ENCODE measurements around the gene CALM1. TPM values are rescaled to one million over a fixed set of nuclear protein-coding genes. Genes with fewer than 3 reads are reported as not detected.

Gene CALM1
- total RNA-seq (2021) (961 and 998 TPM in 2 replicates), Bru-seq, nascent RNA (percentile 99 among the genes with signal in this experiment), BruChase-seq, experiment 1, labeled RNA remaining after a 2-hour chase (percentile 100 among the genes with signal in this experiment), BruChase-seq, experiment 2, labeled RNA remaining after a 6-hour chase (percentile 100 among the genes with signal in this experiment)
- long read RNA-seq, full-length matches to known transcripts: 4,243 of 4,368 reads
- long read RNA-seq, partial matches to known transcripts: 6 of 4,368 reads
- long read RNA-seq, other reads (novel, unspliced or antisense): 119 of 4,368 reads

DNA sequence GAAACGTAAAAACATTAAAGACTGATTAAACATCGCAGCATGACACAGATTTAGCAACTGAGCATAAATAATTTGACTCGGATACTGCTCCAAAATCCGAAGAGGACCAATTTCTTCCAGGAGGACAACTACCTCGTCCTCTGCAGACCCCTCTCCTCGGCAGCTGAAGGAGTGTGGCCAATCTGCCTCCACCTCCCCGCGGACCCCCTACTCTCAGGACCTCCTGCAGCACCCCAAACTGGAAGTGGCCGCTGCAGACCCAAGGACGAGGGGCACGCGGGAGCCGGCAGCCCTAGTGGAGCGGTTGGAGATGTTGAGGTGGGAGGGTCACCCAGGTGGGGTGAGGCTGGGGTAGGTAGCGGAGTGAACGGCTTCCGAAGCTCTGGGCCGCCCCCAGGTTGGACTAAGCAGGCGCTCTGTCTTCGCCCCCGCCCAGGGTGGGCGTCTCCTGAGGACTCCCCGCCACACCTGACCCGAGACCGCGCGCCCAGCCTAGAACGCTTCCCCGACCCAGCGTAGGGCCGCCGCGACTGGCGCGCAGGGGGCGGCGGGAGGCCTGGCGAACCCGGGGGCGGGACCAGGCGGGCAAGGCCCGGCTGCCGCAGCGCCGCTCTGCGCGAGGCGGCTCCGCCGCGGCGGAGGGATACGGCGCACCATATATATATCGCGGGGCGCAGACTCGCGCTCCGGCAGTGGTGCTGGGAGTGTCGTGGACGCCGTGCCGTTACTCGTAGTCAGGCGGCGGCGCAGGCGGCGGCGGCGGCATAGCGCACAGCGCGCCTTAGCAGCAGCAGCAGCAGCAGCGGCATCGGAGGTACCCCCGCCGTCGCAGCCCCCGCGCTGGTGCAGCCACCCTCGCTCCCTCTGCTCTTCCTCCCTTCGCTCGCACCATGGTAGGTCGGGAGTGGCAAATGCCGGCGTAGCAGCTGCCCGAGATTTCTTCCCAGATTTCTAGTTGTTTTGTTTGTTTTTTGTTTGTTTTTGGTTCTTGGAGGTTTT lies at the start of gene CALM1:
Gene CALM1 (plus strand): TSS at position 689 of the 999 bp plus-strand sequence. CDS start 202 bp downstream, at position 891.
- BruUV-seq (replicated peaks): TSS peak; percentile 83
- peak; percentile 94 for DNase-seq (ENCODE audit: low spot score)
- ChIA-PET CTCF (interaction anchor here (1.1 kb wide), 1 partner anchor 95 kb away, joined by 3 read pairs; no protein-coding TSS in a partner anchor), POLR2A (ENCODE audit: low non-redundant PET) (interaction anchor here (0.6 kb wide), 1 partner anchor 43 kb away, joined by 3 read pairs; no protein-coding TSS in a partner anchor)
- TF ChIP-seq EZH2 (IDR thresholded peaks at IDR 0.05; ENCODE audit: borderline replicate concordance, low read depth, low read length, poor library complexity, severe bottlenecking) (no peak), CTCF (conservative IDR thresholded peaks at IDR 0.05; ENCODE audit: low read depth, low read length) (no peak)
- intact Hi-C loops (cut with micrococcal nuclease; ENCODE audit: unreplicated experiment): loop anchor here (2.0 to 5.0 kb wide), 3 partner anchors 14 to 121 kb away; no protein-coding TSS in a partner anchor
- H3K4me3 ChIP-seq (ENCODE audit: low read depth, low read length, poor library complexity, severe bottlenecking): peak within 1 kb of the TSS; percentile 90
- H3K36me3 ChIP-seq (ENCODE audit: insufficient read depth, low read length, poor library complexity, severe bottlenecking): peaks cover 20% of the 10 kb centered on the region
- peaks cover 31% of the 10 kb centered on the region for H3K4me1 ChIP-seq (ENCODE audit: insufficient read depth, low read length, poor library complexity, severe bottlenecking)
- peak within 1 kb of the TSS; percentile 82 for H3K27ac ChIP-seq (ENCODE audit: low read depth, low read length, poor library complexity, severe bottlenecking)
- no peaks in the 10 kb centered on the region for H3K27me3 ChIP-seq (replicated peaks; ENCODE audit: insufficient read depth, low read depth, low read length, poor library complexity)
- no peaks in the 10 kb centered on the region for H3K9me3 ChIP-seq (ENCODE audit: low read depth, low read length, poor library complexity, severe bottlenecking)

- no peak for TF ChIP-seq CTCF (conservative IDR thresholded peaks at IDR 0.05; ENCODE audit: low read depth, low read length)
- TF ChIP-seq EZH2 (IDR thresholded peaks at IDR 0.05; ENCODE audit: borderline replicate concordance, low read depth, low read length, poor library complexity, severe bottlenecking): no peak
- Histone ChIP-seq H3K9me3 (ENCODE audit: low read depth, low read length, poor library complexity, severe bottlenecking) (no peaks in the 10 kb centered on the region), H3K27me3 (replicated peaks; ENCODE audit: insufficient read depth, low read depth, low read length, poor library complexity) (no peaks in the 10 kb centered on the region), H3K36me3 (ENCODE audit: insufficient read depth, low read length, poor library complexity, severe bottlenecking) (no peaks in the 10 kb centered on the region), H3K4me3 (ENCODE audit: low read depth, low read length, poor library complexity, severe bottlenecking) (no peak overlapping the region), H3K4me1 (ENCODE audit: insufficient read depth, low read length, poor library complexity, severe bottlenecking) (no peaks in the 10 kb centered on the region), H3K27ac (ENCODE audit: low read depth, low read length, poor library complexity, severe bottlenecking) (no peak overlapping the region)
- DNase-seq (ENCODE audit: low spot score): no peak
- no TSS peak for BruUV-seq (replicated peaks)
- intact Hi-C loops (cut with micrococcal nuclease; ENCODE audit: unreplicated experiment): no loop called here
- CTCF ChIA-PET: no interaction called here
- POLR2A ChIA-PET (ENCODE audit: low non-redundant PET): no interaction called here
Observed at GRCh38 chr14:90348270-90348669, 48.6 kb upstream of the CALM1 start.

- DNase-seq (ENCODE audit: low spot score): no peak
- Histone ChIP-seq H3K9me3 (ENCODE audit: low read depth, low read length, poor library complexity, severe bottlenecking) (no peaks in the 10 kb centered on the region), H3K4me1 (ENCODE audit: insufficient read depth, low read length, poor library complexity, severe bottlenecking) (no peaks in the 10 kb centered on the region), H3K27me3 (replicated peaks; ENCODE audit: insufficient read depth, low read depth, low read length, poor library complexity) (no peaks in the 10 kb centered on the region), H3K36me3 (ENCODE audit: insufficient read depth, low read length, poor library complexity, severe bottlenecking) (no peaks in the 10 kb centered on the region), H3K27ac (ENCODE audit: low read depth, low read length, poor library complexity, severe bottlenecking) (no peak overlapping the region), H3K4me3 (ENCODE audit: low read depth, low read length, poor library complexity, severe bottlenecking) (no peak overlapping the region)
- BruUV-seq (replicated peaks): no TSS peak
- ChIA-PET CTCF (no interaction called here), POLR2A (ENCODE audit: low non-redundant PET) (interaction anchor here (0.7 kb wide), 1 partner anchor 62 kb away, joined by 3 read pairs; no protein-coding TSS in a partner anchor)
- intact Hi-C loops (cut with micrococcal nuclease; ENCODE audit: unreplicated experiment): no loop called here
- TF ChIP-seq CTCF (conservative IDR thresholded peaks at IDR 0.05; ENCODE audit: low read depth, low read length): no peak
- TF ChIP-seq EZH2 (IDR thresholded peaks at IDR 0.05; ENCODE audit: borderline replicate concordance, low read depth, low read length, poor library complexity, severe bottlenecking): no peak
Observed at GRCh38 chr14:90349739-90350138, 47.1 kb upstream of the CALM1 start.

All from A673 (cell line).